Smooth muscle cell (in vitro differentiated cells): Measurements from ENCODE around the gene COL9A1. TPM values are rescaled to one million over a fixed set of nuclear protein-coding genes. Genes with fewer than 3 reads are reported as not detected.

Experiments used
- polyA plus RNA-seq: library from polyadenylated mRNA; unstranded; fragments of >200 nt; fragmentation: Nextera tagmentation; extraction: Ambion mirVana; gene quantifications from 2 replicates; pipeline ENCODE4 v1.2.1, GENCODE V29; 2016
- total RNA-seq: library from RNA; depleted of rRNA; stranded (reverse); fragments of >200 nt; gene quantifications from 2 replicates; pipeline ENCODE4 v1.2.3, GENCODE V29; 2014

Gene COL9A1
- total and polyA plus RNA-seq, 2 experiments from 2014 or later = not detected

Other genes starting within 250 kb of the COL9A1 start
- gene FAM135A, start 110.4 kb upstream of the COL9A1 start, total RNA-seq = 32.3 and 43.6 TPM in 2 replicates
- 8.9 and 11.0 TPM in 2 replicates for gene FAM135A, start 110.4 kb upstream of the COL9A1 start, polyA plus RNA-seq